Neural crest cell (in vitro differentiated cells): ENCODE measurements around the gene LCAT. TPM values are rescaled to one million over a fixed set of nuclear protein-coding genes. Genes with fewer than 3 reads are reported as not detected.

Experiments
- DNase-seq: peaks from one replicate; pipeline ENCODE4 v3.0.0; 2021; ENCODE audit warnings: low read depth, mixed read lengths, low spot score
- H3K27ac Mint-ChIP-seq: one replicate; pipeline ENCODE4 v1.8.0; 2021; ENCODE audit warnings: mild to moderate bottlenecking, mixed read lengths; ENCODE audit not compliant: unreplicated experiment
- H3K27me3 Mint-ChIP-seq: 2 replicates; pipeline ENCODE4 v1.8.0; 2021; ENCODE audit warnings: low read depth, mild to moderate bottlenecking, mixed read lengths
- H3K36me3 Mint-ChIP-seq: 2 replicates; pipeline ENCODE4 v1.8.0; 2021; ENCODE audit warnings: low read depth, mild to moderate bottlenecking, mixed read lengths
- H3K4me1 Mint-ChIP-seq: 2 replicates; pipeline ENCODE4 v1.8.0; 2021; ENCODE audit warnings: mixed read lengths
- H3K4me3 Mint-ChIP-seq: one replicate; pipeline ENCODE4 v1.8.0; 2021; ENCODE audit warnings: mild to moderate bottlenecking, mixed read lengths
- H3K9me3 Mint-ChIP-seq: 2 replicates; pipeline ENCODE4 v1.8.0; 2021; ENCODE audit warnings: mixed read lengths
- CTCF ChIP-seq: fragments of 200-600 bp; sonication (generic); conservative IDR thresholded peaks from 2 replicates; pipeline ENCODE4 v1.5.0; 2021; ENCODE audit warnings: antibody characterized with exemption, mild to moderate bottlenecking
- total RNA-seq: library from RNA; stranded (reverse); gene quantifications from 2 replicates; pipeline ENCODE4 v1.2.1, GENCODE V29; 2021

LCAT gene
- total RNA-seq, 1 donor from 2014 or later = 16.6 TPM

- Mint-ChIP-seq H3K36me3 (no peaks in the 10 kb centered on the region), H3K4me3 (peak overlapping the region; percentile 97), H3K27ac (peak overlapping the region; percentile 94), H3K27me3 (no peaks in the 10 kb centered on the region), H3K4me1 (peaks cover 38% of the 10 kb centered on the region), H3K9me3 (no peaks in the 10 kb centered on the region)
- TF ChIP-seq CTCF = no peak
- no peak for DNase-seq
These were observed 22.7 kb upstream of the LCAT start for GRCh38 chr16:67966549-67967182.

GRCh38 chr16:67965668-67966548, 22.0 kb upstream of the LCAT start:
- no peak for TF ChIP-seq CTCF
- H3K36me3 Mint-ChIP-seq = no peaks in the 10 kb centered on the region
- H3K27me3 Mint-ChIP-seq = no peaks in the 10 kb centered on the region

GRCh38 chr16:67964477-67965131, 20.7 kb upstream of the LCAT start:
- Mint-ChIP-seq H3K36me3 (no peaks in the 10 kb centered on the region), H3K9me3 (no peaks in the 10 kb centered on the region), H3K4me3 (peak overlapping the region; percentile 19), H3K4me1 (peaks cover 40% of the 10 kb centered on the region), H3K27ac (no peak overlapping the region), H3K27me3 (no peaks in the 10 kb centered on the region)
- TF ChIP-seq CTCF = no peak
- DNase-seq = no peak

More at GRCh38 chr16:67965668-67966548, 22.0 kb upstream of the LCAT start:
- Mint-ChIP-seq H3K9me3 (no peaks in the 10 kb centered on the region), H3K4me1 (peaks cover 38% of the 10 kb centered on the region), H3K4me3 (peak overlapping the region; percentile 97), H3K27ac (peak overlapping the region; percentile 24)
- no peak for DNase-seq

- Mint-ChIP-seq H3K4me1 (peaks cover 35% of the 10 kb centered on the region), H3K36me3 (no peaks in the 10 kb centered on the region), H3K27ac (no peak overlapping the region), H3K27me3 (no peaks in the 10 kb centered on the region), H3K9me3 (no peaks in the 10 kb centered on the region), H3K4me3 (no peak overlapping the region)
- no peak for DNase-seq
- TF ChIP-seq CTCF = no peak
These were observed 19.9 kb upstream of the LCAT start for GRCh38 chr16:67963662-67964321.

- Mint-ChIP-seq H3K36me3 (peaks cover 4% of the 10 kb centered on the region), H3K9me3 (no peaks in the 10 kb centered on the region), H3K4me3 (no peak overlapping the region), H3K27me3 (no peaks in the 10 kb centered on the region), H3K4me1 (peaks cover 35% of the 10 kb centered on the region), H3K27ac (no peak overlapping the region)
- no peak for TF ChIP-seq CTCF
- DNase-seq = no peak
These were observed 19.4 kb upstream of the LCAT start for GRCh38 chr16:67963292-67963661.
